DND-41 (cell line): ENCODE results near the gene QPCT.

ENCODE experiments used
- CTCF ChIP-seq: IDR thresholded peaks from 2 replicates; pipeline ENCODE4 v1.5.1; 2012; ENCODE audit warnings: borderline replicate concordance, low read length, moderate library complexity, mild to moderate bottlenecking; ENCODE audit not compliant: poor library complexity, severe bottlenecking; ENCODE audit errors: extremely low read depth
- EZH2 ChIP-seq: IDR thresholded peaks from 3 replicates; pipeline ENCODE4 v1.6.1; 2012; ENCODE audit warnings: borderline replicate concordance, low read depth, mild to moderate bottlenecking, moderate library complexity, low read length, inconsistent platforms; ENCODE audit not compliant: severe bottlenecking

GRCh38 chr2:37300578-37300977, 43.9 kb upstream of the QPCT start:
- no peak for TF ChIP-seq CTCF
- no peak for TF ChIP-seq EZH2
